Measurements from ENCODE around the gene PDE2A. TPM values are rescaled to one million over a fixed set of nuclear protein-coding genes. Genes with fewer than 3 reads are reported as not detected.

The PDE2A gene
- total RNA-seq, 1 donor from 2014 or later, result not detected

- TF ChIP-seq CTCF (IDR thresholded peaks at IDR 0.05), result no peak
- Mint-ChIP-seq H3K27me3 (ENCODE audit: unreplicated experiment) (no peaks in the 10 kb centered on the region), H3K4me3 (ENCODE audit: unreplicated experiment) (no peak overlapping the region), H3K4me1 (ENCODE audit: unreplicated experiment) (peaks cover 41% of the 10 kb centered on the region), H3K9me3 (ENCODE audit: unreplicated experiment) (no peaks in the 10 kb centered on the region), H3K27ac (ENCODE audit: unreplicated experiment) (no peak overlapping the region), H3K36me3 (ENCODE audit: unreplicated experiment) (peaks cover 33% of the 10 kb centered on the region)
- no peak for DNase-seq (ENCODE audit: extremely low spot score, unreplicated experiment)
Observed at GRCh38 chr11:72701466-72701865, 27.2 kb upstream of the PDE2A start.

GRCh38 chr11:72700146-72700545, 25.9 kb upstream of the PDE2A start:
- no peak for DNase-seq (ENCODE audit: extremely low spot score, unreplicated experiment)
- Mint-ChIP-seq H3K27me3 (ENCODE audit: unreplicated experiment) (no peaks in the 10 kb centered on the region), H3K27ac (ENCODE audit: unreplicated experiment) (no peak overlapping the region), H3K4me3 (ENCODE audit: unreplicated experiment) (no peak overlapping the region), H3K36me3 (ENCODE audit: unreplicated experiment) (peaks cover 31% of the 10 kb centered on the region), H3K4me1 (ENCODE audit: unreplicated experiment) (peaks cover 28% of the 10 kb centered on the region), H3K9me3 (ENCODE audit: unreplicated experiment) (no peaks in the 10 kb centered on the region)
- TF ChIP-seq CTCF (IDR thresholded peaks at IDR 0.05), result no peak

GRCh38 chr11:72697814-72698213, 23.6 kb upstream of the PDE2A start:
- H3K4me3 Mint-ChIP-seq (ENCODE audit: unreplicated experiment), result no peak overlapping the region
- no peaks in the 10 kb centered on the region for H3K9me3 Mint-ChIP-seq (ENCODE audit: unreplicated experiment)
- no peak for TF ChIP-seq CTCF (IDR thresholded peaks at IDR 0.05)
- no peaks in the 10 kb centered on the region for H3K27me3 Mint-ChIP-seq (ENCODE audit: unreplicated experiment)
- peaks cover 8% of the 10 kb centered on the region for H3K4me1 Mint-ChIP-seq (ENCODE audit: unreplicated experiment)
- DNase-seq (ENCODE audit: extremely low spot score, unreplicated experiment), result no peak
- H3K27ac Mint-ChIP-seq (ENCODE audit: unreplicated experiment), result no peak overlapping the region
- peaks cover 46% of the 10 kb centered on the region for H3K36me3 Mint-ChIP-seq (ENCODE audit: unreplicated experiment)

GRCh38 chr11:72696866-72697700, 22.9 kb upstream of the PDE2A start:
- no peaks in the 10 kb centered on the region for H3K27me3 Mint-ChIP-seq (ENCODE audit: unreplicated experiment)
- TF ChIP-seq CTCF (IDR thresholded peaks at IDR 0.05), result no peak
- H3K4me3 Mint-ChIP-seq (ENCODE audit: unreplicated experiment), result no peak overlapping the region
- H3K27ac Mint-ChIP-seq (ENCODE audit: unreplicated experiment), result no peak overlapping the region
- H3K4me1 Mint-ChIP-seq (ENCODE audit: unreplicated experiment), result peaks cover under 1% of the 10 kb centered on the region
- H3K9me3 Mint-ChIP-seq (ENCODE audit: unreplicated experiment), result no peaks in the 10 kb centered on the region
- H3K36me3 Mint-ChIP-seq (ENCODE audit: unreplicated experiment), result peaks cover 48% of the 10 kb centered on the region
- no peak for DNase-seq (ENCODE audit: extremely low spot score, unreplicated experiment)

GRCh38 chr11:72695354-72695753, 21.1 kb upstream of the PDE2A start:
- Mint-ChIP-seq H3K4me1 (ENCODE audit: unreplicated experiment) (no peaks in the 10 kb centered on the region), H3K9me3 (ENCODE audit: unreplicated experiment) (no peaks in the 10 kb centered on the region), H3K27ac (ENCODE audit: unreplicated experiment) (no peak overlapping the region), H3K36me3 (ENCODE audit: unreplicated experiment) (peaks cover 46% of the 10 kb centered on the region), H3K27me3 (ENCODE audit: unreplicated experiment) (no peaks in the 10 kb centered on the region), H3K4me3 (ENCODE audit: unreplicated experiment) (no peak overlapping the region)
- no peak for TF ChIP-seq CTCF (IDR thresholded peaks at IDR 0.05)
- DNase-seq (ENCODE audit: extremely low spot score, unreplicated experiment), result no peak
